Skin epidermis (tissue), 12 donors: ENCODE measurements around the gene MAP2K3.
A peak's percentile ranks its signal among the peaks of the same experiment; 100 is the strongest.

Experiments used
- H3K27ac ChIP-seq, 21 experiments: fragments of 200-600 bp; sonication (generic) in 11 of 21; one replicate each; pipeline ENCODE4 v1.5.0; 2020; ENCODE audit warnings: mild to moderate bottlenecking in 3 of 21, inconsistent platforms in 2 of 21, moderate library complexity in 2 of 21
- H3K4me3 ChIP-seq, 7 experiments: fragments of 200-600 bp; sonication (generic) in 2 of 7; one replicate each; pipeline ENCODE4 v1.5.0; 2020; ENCODE audit warnings: inconsistent platforms in 2 of 7, mild to moderate bottlenecking in 2 of 7, moderate library complexity in 1 of 7

Gene MAP2K3

GRCh38 chr17:21252289-21252795 is 32.2 kb upstream of the MAP2K3 start:
- H3K27ac ChIP-seq = peak overlapping the region in 11 of 21 experiments; percentile 24 to 80 (median 59)
- H3K4me3 ChIP-seq = peak overlapping the region; percentile 38 to 67 (median 47)

GRCh38 chr17:21252796-21253645 is 31.5 kb upstream of the MAP2K3 start, which contains the start of gene NATD1:
NATD1 (minus strand) TSS chr17:21253410; CDS start chr17:21253264, 146 bp downstream.
- peak within 1 kb of the TSS in 19 of 21 experiments; percentile 43 to 82 (median 69) for H3K27ac ChIP-seq
- peak within 1 kb of the TSS; percentile 38 to 67 (median 47) for H3K4me3 ChIP-seq

GRCh38 chr17:21253646-21254441 is 30.7 kb upstream of the MAP2K3 start:
- Histone ChIP-seq H3K4me3 (peak overlapping the region; percentile 38 to 67 (median 47)), H3K27ac (peak overlapping the region in 18 of 21 experiments; percentile 14 to 82 (median 68))

DNA sequence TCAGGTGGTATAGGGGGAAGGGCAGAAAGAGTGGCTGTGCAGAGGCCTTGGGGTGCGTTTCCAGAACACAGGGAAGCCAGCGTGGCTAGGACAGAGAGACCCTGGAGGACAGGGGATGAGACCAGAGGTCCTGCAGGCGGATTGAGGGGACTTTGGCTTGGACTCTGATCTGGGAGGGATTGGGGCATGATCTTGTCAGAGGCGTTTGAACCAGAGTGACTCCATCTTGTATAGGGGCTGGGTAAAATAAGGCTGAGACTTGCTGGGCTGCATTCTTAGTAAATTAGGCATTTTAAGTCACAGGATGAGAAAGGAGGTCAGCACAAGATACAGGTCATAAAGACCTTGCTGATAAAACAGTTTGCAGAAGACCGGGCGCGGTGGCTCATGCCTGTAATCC is 25.9 kb upstream of the MAP2K3 start:
- Histone ChIP-seq H3K4me3 (no peak overlapping the region), H3K27ac (no peak overlapping the region)

DNA sequence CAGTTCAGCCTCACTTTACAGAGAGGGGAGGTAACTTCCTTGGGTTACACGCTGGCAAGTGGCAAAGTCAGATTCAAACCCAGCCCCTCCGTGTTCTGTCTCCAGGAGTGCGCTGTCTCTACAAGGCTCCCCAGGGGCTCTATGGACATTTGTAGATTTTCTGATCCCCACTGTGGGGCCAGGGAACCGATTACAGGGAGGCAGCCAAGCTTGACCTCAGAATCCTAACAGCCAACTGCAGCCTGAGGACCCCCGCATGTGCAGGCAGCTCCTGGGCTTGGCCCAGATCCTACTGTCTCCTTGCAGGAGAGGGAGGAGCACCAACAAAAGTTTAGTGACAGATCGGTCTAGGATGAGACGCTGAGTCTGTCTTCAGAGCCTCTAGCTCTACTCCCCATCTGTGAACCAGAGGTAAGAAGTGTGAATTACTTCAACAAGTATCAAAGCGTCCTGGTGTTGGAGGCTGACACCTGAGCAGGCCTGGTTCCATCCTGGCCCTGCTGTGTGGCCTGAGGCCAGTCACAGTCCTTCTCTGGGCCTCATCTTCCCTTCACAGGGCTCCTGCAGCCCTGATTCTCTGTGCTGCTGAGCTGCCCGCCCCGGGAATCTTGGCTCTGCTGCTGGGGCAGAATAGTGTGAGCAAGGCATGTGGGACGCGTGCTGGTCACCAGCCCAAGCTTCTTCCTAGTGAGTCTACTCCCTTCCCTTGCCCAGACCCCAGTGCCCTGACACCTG is 22.1 kb upstream of the MAP2K3 start:
- Histone ChIP-seq H3K4me3 (no peak overlapping the region), H3K27ac (no peak overlapping the region)

- H3K4me3 ChIP-seq = no peak overlapping the region
These were observed 21.1 kb upstream of the MAP2K3 start for GRCh38 chr17:21263376-21263775.

GRCh38 chr17:21268596-21269188 is 15.8 kb upstream of the MAP2K3 start:
- H3K27ac ChIP-seq = peak overlapping the region in 5 of 21 experiments; percentile 11 to 72 (median 39)

More at GRCh38 chr17:21263376-21263775, 21.1 kb upstream of the MAP2K3 start:
- H3K27ac ChIP-seq = no peak overlapping the region

GRCh38 chr17:21269394-21269793 is 15.1 kb upstream of the MAP2K3 start:
- Histone ChIP-seq H3K27ac (no peak overlapping the region), H3K4me3 (no peak overlapping the region)

More at GRCh38 chr17:21268596-21269188, 15.8 kb upstream of the MAP2K3 start:
- H3K4me3 ChIP-seq = no peak overlapping the region

- Histone ChIP-seq H3K4me3 (no peak overlapping the region), H3K27ac (no peak overlapping the region)
These were observed 12.9 kb upstream of the MAP2K3 start for GRCh38 chr17:21271454-21272183.

GRCh38 chr17:21272250-21272649 is 12.3 kb upstream of the MAP2K3 start:
- no peak overlapping the region for H3K4me3 ChIP-seq
- no peak overlapping the region for H3K27ac ChIP-seq

- no peak overlapping the region for H3K4me3 ChIP-seq
- no peak overlapping the region for H3K27ac ChIP-seq
These were observed 11.4 kb upstream of the MAP2K3 start for GRCh38 chr17:21272881-21273792.

- Histone ChIP-seq H3K4me3 (peak overlapping the region; percentile 43 to 52 (median 49)), H3K27ac (peak overlapping the region in 19 of 21 experiments; percentile 20 to 88 (median 66))
These were observed 9.4 kb upstream of the MAP2K3 start for GRCh38 chr17:21275047-21275578.

GRCh38 chr17:21275579-21276263 is 8.8 kb upstream of the MAP2K3 start:
- Histone ChIP-seq H3K4me3 (peak overlapping the region; percentile 43 to 52 (median 49)), H3K27ac (peak overlapping the region in 19 of 21 experiments; percentile 20 to 88 (median 67))

GRCh38 chr17:21276264-21276588 is 8.3 kb upstream of the MAP2K3 start:
- peak overlapping the region; percentile 43 to 52 (median 49) for H3K4me3 ChIP-seq
- H3K27ac ChIP-seq = peak overlapping the region in 15 of 21 experiments; percentile 15 to 88 (median 71)

DNA sequence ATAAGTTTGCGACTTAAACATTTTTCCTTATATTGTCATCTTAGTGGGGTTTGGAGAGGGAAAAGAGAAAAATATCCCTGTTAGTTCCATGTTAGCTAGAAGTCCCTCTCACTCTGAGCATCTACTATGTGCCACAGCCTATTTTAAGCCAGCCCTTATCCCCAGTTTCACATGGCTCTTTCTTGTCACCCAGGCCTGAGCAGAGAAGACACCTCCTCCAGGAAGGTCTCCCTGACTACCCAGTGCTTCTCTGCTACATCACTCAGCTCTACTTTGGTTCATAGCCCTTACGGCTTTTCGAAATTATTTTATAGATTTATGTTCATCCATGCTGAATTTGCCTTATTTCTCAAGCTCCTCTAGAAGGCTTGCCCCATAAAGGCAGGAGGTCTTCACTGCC is 7.2 kb upstream of the MAP2K3 start:
- no peak overlapping the region for H3K4me3 ChIP-seq
- H3K27ac ChIP-seq = no peak overlapping the region

- Histone ChIP-seq H3K4me3 (no peak overlapping the region), H3K27ac (peak overlapping the region in 11 of 21 experiments; percentile 2 to 78 (median 46))
These were observed 5.9 kb upstream of the MAP2K3 start for GRCh38 chr17:21278450-21279197.
